Suppressor macrophage treated with lipopolysaccharide for 4 hours (primary cell): ENCODE results near the gene SIGLEC12.
"Not testable (repeated sequence)": the region's sequence is repeated elsewhere in the genome, so short reads cannot be mapped to it uniquely, and the experiment has no call there.

Experiments used
- DNase-seq: peaks from one replicate; pipeline ENCODE4 v3.0.0-alpha.2; 2020

Gene SIGLEC12

DNA sequence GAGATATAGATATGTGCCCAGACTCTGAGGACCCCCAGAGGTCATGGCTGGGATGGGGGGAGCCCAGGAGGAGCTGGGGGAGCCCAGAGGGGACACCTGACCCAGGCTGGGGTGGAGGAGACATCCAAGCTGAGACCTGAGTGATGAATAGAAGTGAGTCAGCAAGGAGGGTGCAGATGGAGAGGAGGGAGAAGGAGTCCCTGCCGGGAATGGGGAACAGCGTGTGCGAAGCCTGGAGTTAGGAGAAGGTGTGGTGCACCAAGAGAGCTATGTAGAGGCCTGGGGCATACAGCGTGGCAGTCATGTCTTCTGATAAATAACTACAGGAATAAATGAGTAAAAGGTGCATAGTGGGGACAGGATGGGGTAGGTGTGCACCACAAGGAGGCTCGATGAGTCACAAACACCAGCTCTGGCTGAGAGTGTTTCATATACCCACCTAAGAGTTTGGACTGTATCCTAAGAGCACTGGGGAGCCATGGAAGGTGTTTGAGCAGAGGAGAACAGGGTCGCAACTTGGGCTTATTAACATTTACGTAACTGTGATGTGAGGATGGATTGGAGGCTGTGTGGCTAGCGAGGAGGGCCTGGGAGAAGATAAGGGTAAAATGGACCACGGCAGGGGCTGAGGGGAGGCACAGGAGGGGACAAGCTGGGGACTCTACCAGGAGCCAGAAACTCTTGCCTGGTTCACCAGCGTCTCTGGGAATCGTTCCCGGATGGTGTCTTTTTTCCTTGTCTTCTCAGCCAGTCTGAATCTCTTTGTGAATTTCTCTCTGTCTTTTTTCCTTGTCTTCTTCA, 21.9 kb downstream of the SIGLEC12 start:
- DNase-seq: no peak

DNA sequence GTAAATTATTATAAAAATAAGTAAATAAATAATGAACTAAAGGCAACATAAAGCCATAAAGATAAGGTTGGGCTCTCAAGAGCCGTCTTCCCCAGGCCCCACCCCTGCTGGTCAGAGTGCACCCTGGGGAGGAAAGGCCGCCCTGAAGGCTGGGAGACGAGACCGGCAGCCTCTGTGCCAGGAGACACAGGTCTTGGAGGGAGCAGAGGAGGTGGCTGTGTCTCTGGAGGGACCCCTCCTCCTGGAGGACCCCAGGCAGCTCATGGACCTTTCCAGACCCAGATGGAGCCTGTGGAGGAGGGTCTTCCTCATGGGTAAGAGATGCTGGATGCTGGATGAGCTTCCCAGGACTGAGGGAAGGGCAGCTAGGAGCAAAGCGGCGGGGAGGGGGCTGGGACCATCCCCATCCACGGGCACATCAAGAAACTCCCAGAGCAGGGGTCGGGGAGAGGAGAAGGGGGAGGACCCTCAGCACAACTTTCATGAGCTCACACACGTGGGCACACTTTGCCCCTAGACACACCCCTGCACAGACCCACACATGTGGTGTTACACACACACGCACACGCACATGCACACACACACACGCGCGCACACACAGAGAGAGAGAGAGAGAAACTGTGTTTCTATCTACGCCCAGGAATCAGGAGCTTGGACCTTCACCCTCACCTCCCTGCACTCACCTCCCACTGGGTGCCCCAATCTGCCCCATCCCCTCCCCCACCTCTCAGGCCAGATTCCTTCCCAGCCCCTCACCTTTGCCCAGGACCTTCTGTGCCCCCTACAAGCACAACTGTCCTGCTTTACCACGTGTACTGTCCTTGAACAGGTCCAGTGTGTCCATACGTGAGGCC, 23.0 kb downstream of the SIGLEC12 start, which contains the start of gene CEACAM18:
TSS of gene CEACAM18 (plus strand) at position 159 of the 854 bp plus-strand sequence.
- DNase-seq: no peak

DNA sequence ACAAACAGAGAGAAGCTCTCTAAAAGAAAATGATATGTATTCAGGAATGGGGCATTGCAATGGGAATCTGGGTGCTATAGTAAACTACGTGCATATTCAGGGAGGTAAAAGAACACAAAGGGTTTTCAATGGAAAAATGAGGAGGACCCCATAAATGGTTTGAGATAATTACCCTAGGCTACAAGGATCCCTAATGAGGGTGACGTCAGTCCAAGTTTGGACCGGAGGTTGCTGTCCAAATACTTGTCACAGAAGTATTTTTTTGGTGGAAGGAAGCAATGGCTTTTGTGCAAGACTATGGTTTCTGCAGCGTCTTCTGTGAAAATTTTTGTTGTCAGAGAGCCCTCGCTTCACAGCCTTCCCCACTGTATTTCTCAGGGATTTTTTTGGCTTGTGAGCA, 24.3 kb downstream of the SIGLEC12 start:
- no peak for DNase-seq

DNA sequence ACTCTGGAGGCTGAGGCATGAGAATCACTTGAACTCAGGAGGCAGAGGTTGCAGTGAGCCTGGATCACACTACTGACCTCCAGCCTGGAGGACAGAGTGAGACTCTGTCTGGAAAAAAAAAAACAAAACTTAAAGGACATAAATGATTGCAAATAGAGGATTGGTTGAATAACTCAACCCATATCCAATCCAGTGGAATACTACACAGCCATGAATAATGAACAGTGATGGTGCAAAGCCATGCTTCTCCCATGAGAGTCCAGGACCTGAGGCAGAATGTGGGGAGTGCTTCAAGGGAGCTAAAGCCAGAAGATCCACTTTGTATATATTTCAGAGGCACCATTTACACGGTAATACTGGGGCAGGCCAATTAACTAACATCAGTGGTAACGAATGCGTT, 25.4 kb downstream of the SIGLEC12 start:
- no peak for DNase-seq

DNA sequence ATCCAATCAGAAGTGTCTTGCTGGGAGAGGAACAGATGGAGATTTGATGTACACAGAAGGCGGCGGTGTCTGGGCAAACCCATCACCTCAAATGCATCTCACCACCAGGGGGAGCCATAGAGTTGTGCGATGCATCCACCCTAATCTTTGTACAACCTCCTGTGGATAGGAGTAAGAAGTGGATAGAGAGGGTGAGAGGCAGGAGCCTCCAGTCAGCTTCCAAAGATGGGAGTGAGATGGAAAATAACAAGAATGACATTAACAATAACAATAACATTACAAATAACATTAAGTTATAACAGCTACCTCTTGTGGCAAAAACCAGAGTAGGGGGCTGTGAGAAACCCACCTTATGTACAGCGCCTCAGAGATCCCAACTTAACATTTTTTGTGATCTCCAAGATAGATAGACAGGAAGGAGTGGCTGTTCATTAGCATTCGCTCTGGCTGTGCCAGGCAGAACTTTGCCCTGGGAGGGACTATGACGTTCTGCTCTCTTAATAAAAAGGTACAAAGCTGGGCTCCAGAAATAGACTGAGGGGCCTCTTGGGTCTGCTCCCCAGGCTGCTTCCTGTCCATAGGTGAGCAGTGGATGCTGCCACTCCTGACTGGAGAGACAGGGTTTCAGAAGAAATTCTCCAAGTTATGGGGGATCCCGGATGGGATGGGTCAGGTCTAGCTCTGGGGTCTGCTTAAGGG, 28.4 kb downstream of the SIGLEC12 start:
- peak; percentile 89 for DNase-seq

DNA sequence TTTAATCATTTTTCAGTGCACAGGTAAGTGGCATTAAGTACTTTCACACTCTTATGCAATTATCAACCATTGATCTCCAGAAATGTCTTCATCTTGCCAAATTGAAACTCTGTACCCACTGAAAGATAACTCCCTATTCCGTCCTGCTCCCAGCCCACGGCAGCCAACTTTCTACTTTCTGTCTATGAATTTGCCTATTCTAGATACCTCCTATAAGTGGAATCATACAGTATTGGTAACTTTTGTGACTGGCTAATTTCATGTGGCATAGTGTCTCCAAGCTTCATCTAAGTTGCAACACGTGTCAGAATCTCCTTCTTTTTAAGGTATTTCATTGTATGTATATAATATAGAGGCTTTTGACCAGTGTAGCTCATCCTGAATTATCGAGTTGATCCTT, 29.0 kb downstream of the SIGLEC12 start:
- DNase-seq: no peak

DNA sequence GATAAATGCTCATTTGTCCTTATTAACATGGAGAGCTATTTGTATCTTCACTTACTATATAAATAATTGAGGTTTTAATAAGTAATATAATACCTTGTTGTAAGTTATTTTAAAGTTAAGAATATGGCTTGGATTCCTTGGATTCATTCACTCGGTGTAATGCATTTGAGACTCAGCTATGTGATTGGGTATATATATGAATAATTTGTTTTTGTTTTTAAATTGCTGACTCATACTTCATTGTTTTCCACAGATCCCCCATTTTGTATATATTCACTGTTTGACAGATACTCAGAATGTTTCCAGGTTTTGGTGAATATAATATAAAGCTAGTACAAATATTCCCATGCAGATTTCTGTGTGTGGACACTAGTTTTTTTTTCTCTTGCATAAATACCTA, 30.1 kb downstream of the SIGLEC12 start:
- DNase-seq: no peak

DNA sequence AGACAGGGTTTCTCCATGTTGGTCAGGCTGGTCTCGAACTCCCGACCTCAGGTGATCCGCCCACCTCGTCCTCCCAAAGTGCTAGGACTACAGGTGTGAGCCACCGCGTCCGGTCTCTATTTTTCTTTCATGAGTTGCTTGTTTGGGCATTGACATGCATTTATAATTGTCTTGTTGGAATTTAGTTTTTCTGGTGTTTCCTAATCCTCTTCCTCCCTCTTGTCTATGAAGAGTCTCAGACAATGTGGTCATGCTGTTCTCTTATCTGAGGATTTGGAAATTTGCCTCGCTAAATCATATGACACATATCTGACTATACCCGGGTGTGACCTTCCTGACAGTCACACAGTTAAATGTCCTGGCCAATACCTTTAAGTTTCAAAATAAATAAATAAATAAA, 30.6 kb downstream of the SIGLEC12 start:
- DNase-seq: peak; percentile 29

DNA sequence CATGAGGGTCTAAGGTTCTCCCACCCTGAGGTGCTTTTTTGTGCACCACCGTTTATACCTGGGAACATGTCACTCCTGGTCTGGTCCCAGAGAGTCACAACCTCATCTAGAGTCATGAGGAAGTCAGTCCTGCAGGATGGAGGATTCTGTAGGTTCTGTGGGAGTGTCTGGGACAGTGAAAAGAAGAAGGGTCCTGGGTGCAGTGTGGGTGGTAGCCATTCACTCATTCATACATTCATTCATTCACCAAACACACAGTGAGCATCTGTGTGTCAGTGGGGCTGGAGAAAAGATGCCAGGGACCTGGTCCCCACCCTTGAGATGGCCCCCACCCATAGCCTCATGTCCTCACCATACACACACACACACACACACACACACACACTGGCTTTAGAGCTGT, 32.0 kb downstream of the SIGLEC12 start:
- DNase-seq: no peak

DNA sequence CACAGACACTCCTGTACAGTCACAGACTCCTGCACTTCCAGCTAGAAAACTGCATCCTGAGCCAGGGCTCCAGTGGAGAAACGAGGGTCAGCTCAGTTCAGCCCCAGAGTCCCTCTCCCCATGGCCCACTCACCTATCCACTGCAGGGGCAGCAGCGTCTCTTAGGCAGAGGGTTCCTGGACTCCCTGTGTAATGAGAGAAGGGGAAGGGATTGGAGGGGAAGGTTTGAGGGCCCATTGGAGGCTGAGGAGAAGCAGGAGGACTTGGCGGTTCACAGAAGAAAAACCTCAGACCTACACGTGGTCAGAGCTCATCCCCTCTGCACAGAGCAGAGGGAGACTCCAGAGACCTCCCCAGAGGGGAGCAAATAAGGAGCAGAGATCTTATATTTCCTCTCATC, 32.4 kb downstream of the SIGLEC12 start:
- no peak for DNase-seq

DNA sequence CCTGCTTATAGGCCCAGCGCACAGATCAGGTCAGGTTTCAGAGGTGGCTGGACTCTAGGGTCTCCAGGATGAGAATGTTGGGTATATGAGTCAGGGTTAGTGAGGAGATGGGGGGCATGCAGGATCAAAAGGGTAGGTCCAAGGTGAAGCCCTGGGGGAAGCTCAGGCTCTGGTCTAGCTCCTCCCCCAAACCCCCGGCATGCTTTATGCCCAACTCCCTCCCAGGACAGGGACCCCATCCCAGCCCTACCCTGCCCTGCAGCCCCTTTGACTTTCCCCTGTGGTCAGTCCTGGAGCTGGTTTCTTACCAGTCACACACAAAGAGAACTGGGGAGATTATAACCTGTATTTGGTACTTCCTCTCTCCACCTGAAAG, 33.1 kb downstream of the SIGLEC12 start:
- DNase-seq: no peak

DNA sequence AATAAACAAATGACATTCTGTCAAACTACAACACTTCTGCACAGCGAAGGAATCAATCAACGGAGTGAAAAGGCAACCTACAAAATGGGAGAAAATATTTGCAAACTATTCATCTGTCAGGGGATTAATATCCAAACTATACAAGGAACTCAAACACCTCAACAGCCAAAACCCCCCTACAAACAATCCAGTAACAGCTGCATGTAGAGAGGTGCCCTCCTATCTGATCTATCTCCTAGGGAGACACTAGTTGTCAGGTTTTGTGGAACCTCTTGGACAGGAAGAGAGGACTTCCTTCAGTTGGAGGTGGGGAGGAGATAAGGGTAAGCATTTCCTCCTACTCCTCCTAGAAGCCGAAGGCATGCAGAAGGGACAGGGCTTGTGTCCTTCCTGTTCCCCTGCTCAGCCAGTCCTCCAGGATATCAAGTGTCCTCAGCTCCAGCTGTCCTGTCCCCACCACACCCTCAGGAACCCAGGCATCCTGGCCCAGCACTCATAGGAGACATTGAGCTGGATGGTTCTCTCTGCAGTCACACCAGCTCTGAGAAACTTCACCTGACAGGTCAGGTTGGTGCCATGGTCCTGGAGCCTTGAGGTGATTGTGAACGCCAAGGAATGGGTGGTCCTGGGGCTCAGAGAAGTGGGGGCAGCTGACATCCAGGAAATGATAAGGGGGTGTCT, 33.6 kb downstream of the SIGLEC12 start:
- no peak for DNase-seq

DNA sequence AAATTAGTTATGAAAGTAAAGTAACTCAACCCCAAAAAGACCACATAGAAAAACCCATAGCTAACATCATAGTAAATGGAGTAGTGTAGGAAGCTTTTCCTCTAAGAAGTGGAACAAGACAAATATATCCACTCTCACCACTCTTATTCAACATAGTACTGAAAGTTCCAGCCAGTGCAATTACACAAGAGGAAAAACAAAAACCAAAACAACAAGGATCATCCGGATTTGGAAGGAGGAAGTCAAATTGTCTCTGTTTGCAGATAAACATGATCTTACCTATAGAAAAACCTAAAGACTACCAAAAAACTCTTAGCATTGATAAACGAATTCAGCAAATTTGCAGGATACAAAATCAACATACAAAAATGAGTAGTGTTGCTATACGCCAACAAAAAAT, 34.9 kb downstream of the SIGLEC12 start:
- peak; percentile 45 for DNase-seq

DNA sequence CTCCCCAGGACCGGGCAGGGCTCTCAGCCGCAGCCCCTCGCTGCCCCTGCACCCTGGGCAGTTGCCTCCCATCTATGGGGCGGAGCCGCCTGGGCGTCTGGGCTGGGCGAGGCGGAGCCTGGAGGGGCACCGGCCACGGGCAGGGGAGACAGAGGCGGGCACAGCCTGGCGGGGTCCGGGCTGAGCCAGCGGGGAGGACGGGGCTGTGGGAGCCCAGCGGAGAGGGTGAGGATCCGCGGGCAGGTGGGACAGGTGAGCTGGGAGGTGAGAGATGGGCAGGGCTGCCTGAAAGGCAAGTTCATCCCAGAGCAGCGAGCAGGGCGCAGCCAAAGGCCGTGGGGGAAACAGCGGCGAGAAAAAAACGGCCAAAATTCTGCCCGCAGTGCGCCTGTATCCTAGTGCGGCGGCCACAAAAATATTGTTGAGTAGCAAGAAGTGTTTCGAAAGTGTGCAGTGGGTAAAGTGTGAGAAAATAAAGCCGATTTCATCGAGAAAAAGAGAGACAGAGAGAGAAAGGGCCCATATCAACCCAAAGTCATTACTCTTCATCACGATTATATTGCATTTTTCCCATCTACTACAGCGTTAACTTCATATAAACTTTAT, 37.5 kb downstream of the SIGLEC12 start:
- DNase-seq: not testable (repeated sequence)

DNA sequence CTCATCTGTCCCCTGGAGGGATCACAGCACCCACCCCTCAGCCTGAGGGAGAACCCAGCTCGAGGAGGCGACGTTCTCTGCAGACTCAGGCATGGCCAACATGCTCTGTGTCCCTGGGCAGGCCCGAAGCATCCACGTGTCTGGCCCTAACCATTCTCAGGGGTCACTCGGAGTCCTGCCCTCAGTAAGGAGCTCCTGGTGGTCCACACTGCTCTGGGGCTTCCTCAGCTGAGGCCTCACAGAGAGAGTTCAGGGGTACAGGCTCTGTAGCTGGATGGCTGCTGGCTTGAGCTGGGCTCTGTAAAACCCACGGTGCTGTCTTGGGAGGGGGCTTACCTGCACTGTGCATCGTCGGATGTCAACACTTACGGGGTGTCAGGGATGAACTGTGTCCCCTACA, 38.9 kb downstream of the SIGLEC12 start:
- no peak for DNase-seq

DNA sequence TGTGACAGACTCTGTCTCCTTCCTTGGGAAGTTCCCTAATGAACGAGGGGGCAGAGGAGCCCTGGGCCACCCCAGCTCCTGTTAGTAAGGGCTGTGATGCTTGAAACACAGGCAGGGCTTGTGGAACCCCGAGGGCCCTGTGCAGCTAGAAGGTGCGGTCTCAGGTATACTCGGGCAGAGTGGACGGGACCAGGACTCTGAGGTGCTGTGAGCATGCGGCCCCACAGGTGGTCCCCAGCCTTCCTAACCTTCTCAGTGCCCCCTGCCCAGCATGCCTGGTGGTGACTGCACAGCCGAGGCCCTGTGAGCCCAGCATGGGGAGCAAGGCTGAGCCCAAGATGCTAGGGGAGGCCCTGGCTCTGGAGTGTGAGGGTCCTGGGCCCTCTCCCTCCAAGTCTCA, 39.3 kb downstream of the SIGLEC12 start:
- DNase-seq: no peak

DNA sequence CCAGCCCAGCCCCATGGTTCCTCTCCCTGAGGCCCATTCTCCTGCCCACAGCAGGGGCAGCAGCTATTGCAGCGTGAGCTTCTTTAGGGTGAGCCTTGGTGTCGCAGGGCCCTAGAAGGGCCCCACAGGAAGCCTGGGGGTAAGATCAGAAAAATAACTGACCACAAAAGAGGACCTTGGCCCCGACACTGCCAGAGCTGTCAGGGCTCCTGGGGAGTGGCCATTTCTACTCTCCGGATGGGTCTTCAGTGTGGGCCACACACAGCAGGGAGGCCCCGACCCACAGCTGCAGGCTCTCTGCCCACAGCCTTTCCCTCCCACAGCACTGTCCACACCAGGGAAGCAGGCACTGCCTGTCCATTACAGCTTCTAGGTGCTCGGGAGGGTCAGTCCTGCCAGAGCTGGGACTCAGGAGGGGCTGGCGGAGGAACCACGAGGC, 39.9 kb downstream of the SIGLEC12 start:
- DNase-seq: no peak

DNA sequence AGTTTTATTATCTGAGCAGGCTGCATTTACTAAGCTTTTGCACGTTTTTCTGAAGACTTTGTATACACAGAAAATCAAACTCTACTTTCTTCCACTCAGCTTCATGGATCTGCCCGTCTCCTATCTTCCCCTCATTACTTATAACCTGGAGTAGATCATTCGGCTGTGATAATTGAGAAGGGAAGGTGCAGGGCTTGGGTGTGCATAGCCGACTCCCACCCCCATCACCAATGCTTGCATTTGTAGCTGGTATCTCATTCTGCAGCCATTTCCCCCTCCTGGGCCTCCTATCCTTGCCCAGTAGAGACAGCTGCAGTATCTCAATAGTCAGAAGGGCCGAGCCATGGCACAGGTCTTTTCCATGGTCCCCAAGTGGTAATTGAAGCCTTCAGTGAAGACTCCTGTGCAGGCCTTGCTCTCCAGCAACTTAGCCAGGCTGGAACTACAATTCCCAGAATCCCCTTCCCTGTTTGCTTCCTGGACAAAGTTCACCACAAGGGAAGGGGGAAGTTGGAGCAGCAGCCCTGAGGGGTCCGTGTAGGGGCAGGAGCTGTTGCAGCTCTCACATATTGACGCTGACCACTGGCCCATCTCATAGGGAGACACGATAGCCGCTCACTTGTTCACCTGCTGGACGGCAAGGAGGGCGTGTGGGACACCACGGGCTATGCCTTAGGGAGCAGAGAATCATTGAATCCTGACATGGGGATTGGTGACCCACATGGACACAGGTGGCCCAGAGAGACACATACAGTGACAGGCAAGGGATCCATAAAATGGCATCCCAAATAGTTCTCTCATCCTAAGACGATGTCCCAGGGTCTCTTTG, 41.2 kb downstream of the SIGLEC12 start:
- DNase-seq: peak; percentile 41

DNA sequence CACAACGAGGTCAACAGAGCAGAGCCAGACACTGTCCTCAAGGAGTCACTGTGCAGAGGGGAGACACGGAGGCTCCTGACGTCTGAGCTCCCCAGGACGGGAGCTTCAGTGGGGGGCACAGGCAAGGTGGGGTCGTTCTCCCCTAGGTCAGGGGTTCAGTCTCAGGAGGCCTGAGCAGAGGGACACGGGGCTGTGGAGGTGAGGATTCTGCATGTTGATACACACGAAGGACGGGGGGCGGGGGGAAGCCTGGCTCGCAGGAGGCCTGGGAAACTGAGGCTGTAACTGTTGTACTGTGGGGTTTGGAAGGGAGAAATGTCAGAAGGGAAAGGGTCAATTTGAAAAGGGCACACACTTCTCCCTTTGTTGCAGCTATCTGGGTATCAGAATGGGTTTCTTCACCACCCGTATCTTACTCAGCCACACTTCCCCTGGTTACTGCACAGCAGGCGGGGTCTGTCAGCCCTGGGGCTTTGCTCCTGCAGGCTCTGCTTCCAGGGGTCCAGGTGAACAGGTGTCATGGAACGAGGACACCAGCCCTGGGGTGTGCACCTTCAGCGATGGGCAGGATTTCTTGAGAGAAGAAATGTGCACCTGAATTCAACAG, 42.6 kb downstream of the SIGLEC12 start:
- DNase-seq: no peak

DNA sequence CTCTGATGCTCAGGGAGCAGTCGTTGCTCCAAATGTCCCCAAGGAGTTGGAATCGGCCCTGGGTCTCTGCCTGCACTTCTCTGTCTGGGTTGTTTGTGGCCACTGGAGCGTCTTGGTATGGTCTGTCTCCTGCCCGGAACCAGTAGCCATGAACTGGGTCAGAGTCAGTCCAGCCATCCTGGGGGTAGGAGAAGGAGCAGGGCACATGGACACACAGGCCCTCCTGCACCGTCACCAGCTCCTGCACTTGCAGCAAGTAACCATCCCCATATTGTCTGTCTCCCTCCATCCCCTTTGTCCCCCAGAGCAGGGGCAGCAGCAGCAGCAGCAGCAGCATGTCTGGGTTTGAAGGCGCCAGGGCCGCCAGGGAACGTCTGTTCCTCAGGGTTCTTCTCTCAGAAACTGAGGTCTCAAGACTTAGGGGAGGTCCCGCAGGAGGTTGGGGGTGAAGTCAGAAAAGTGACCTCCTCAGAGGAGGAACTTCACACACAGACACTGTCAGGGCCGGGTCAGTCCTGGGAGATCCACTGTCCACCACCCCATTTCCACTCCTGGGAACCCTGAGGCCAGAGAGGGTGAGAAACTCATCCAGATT, 43.5 kb downstream of the SIGLEC12 start, which contains the start of gene SIGLEC8:
TSS of gene SIGLEC8 (minus strand) at position 404 of the 595 bp plus-strand sequence. CDS start at position 337, 67 bp downstream.
- no peak for DNase-seq
